DND-41 (cell line): ENCODE measurements around the gene PCYOX1L.

Source experiments
- EZH2 ChIP-seq: IDR thresholded peaks from 3 replicates; pipeline ENCODE4 v1.6.1; 2012; ENCODE audit warnings: borderline replicate concordance, low read depth, mild to moderate bottlenecking, moderate library complexity, low read length, inconsistent platforms; ENCODE audit not compliant: severe bottlenecking
- TF ChIP-seq, protein P1 (sequence below): IDR thresholded peaks from 2 replicates; pipeline ENCODE4 v1.5.1; 2012; ENCODE audit warnings: borderline replicate concordance, low read length, moderate library complexity, mild to moderate bottlenecking; ENCODE audit not compliant: poor library complexity, severe bottlenecking; ENCODE audit errors: extremely low read depth

GRCh38 chr5:149380466-149381121 is 22.7 kb downstream of the PCYOX1L start:
- TF ChIP-seq, protein P1, sequence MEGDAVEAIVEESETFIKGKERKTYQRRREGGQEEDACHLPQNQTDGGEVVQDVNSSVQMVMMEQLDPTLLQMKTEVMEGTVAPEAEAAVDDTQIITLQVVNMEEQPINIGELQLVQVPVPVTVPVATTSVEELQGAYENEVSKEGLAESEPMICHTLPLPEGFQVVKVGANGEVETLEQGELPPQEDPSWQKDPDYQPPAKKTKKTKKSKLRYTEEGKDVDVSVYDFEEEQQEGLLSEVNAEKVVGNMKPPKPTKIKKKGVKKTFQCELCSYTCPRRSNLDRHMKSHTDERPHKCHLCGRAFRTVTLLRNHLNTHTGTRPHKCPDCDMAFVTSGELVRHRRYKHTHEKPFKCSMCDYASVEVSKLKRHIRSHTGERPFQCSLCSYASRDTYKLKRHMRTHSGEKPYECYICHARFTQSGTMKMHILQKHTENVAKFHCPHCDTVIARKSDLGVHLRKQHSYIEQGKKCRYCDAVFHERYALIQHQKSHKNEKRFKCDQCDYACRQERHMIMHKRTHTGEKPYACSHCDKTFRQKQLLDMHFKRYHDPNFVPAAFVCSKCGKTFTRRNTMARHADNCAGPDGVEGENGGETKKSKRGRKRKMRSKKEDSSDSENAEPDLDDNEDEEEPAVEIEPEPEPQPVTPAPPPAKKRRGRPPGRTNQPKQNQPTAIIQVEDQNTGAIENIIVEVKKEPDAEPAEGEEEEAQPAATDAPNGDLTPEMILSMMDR: no peak
- TF ChIP-seq EZH2: no peak
